ENCODE measurements around the gene NUDCD3. TPM values are rescaled to one million over a fixed set of nuclear protein-coding genes. Genes with fewer than 3 reads are reported as not detected.

Gene NUDCD3
- 114 and 151 TPM in 2 replicates for total RNA-seq

GRCh38 chr7:44490351-44491200 lies at the start of gene NUDCD3:
TSS of gene NUDCD3 (minus strand) at chr7:44490658. CDS start at chr7:44490600, 58 bp downstream.
- peak; percentile 40 for DNase-seq (ENCODE audit: low read depth, low spot score)

GRCh38 chr7:44539669-44540506 lies 49.4 kb upstream of the NUDCD3 start:
- no peak for DNase-seq (ENCODE audit: low read depth, low spot score)

DNA sequence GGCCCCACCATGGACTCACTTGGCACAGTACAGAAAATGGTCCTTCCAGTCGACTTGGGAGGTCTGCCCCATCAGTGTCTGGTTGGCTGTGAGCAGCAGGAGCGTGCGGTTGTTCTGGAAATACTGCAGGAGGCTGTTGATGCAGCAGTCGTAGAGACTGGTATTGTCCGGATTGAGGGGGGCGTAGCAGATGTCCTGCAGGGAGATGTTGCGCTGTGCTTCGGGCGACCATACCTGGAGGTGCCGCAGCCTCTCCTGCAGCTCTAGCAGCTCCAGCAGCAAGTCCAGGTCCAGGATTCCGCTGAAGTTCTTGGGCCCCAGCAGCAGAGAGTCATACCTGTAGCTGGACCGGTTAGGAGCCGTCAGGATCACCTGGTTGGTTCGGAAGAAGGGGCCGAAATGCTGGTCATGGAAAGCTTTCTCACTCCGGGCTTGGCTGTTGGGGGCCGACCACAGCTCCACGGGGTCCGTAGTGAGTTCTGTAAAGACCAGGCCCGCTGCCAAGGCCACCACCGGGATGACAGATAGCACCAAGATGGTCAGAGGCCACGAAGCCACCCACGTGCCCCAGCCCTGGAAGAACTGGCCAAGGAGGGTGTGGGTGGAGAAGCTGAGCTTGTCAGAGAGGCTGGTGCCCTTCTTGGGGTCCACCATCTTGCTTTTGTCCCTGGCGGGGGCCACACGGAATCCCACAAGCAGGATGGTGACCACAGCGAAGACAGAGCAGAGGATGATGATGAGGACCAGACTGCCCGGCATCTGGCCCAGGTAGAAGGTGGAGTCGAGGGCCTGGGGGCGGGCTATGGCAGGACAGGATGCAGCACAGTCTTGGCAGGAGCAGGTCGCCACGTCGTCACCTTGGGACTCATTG lies 48.6 kb upstream of the NUDCD3 start:
- DNase-seq (ENCODE audit: low read depth, low spot score), result no peak

GRCh38 chr7:44538093-44538797 lies 47.8 kb upstream of the NUDCD3 start:
- DNase-seq (ENCODE audit: low read depth, low spot score), result no peak

DNA sequence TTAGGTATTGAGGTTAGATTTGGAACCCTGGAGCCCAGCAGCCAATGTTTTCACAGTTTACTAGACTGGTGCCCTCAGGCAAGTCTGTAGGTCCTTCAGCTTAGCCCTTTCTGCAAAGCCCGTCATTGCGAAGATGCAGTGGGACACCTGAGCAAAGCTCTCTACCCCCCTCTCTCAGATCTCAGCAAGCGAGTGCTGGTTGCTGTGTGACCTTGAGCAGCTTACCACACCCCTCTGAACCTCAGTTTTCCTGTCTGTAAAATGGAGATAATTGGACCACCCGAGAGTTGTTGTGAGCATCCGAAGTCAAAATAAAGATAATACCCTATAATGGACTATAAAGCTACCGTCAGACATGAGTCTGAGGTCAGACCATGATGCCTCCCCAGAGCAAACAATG lies 47.0 kb upstream of the NUDCD3 start:
- no peak for DNase-seq (ENCODE audit: low read depth, low spot score)

GRCh38 chr7:44536090-44536489 lies 45.6 kb upstream of the NUDCD3 start:
- no peak for DNase-seq (ENCODE audit: low read depth, low spot score)

- DNase-seq (ENCODE audit: low read depth, low spot score), result no peak
Observed at GRCh38 chr7:44535348-44536064, 45.0 kb upstream of the NUDCD3 start.

DNA sequence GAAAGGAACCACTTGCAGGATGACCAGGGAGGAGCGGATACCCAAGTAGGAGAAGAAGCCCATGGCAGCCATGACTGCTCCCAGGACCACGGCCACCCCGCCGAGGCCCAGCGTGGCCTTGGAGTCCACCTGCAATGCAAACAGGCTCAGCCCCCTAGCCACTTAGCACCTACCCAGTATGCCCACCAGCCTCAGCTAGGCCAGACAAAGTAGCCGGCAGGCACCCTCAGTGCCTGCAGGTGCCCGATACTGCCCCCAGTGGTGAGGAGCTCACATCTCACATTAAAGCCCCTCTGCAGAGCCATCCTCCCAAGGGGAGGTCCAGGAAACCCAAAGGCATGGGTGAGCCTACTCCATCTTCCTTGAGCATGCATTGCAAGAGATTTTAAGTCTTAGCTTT lies 44.0 kb upstream of the NUDCD3 start:
- DNase-seq (ENCODE audit: low read depth, low spot score), result no peak

- no peak for DNase-seq (ENCODE audit: low read depth, low spot score)
Observed at GRCh38 chr7:44534087-44534486, 43.6 kb upstream of the NUDCD3 start.

- no peak for DNase-seq (ENCODE audit: low read depth, low spot score)
Observed at GRCh38 chr7:44533301-44534055, 43.0 kb upstream of the NUDCD3 start.

GRCh38 chr7:44531421-44532380 lies 41.2 kb upstream of the NUDCD3 start:
- no peak for DNase-seq (ENCODE audit: low read depth, low spot score)

DNA sequence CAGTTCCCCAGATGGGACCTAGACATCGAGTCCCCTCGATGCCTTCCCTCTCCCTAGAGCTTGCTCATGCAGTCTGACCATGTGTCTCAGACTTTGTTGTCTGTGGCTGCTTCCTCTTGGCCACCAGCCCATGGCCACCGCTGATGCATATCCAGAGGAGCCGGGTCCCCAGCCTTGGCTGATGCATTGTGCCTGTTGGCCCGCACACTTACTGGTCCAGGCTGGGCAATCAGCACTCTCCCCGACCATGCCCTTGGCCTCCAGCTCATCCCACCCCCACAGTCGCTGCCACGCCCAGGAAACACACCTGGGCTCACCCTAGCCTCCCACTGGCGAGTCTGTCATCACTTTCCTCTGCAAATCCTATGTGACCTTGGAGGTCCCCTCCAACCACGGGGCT lies 40.5 kb upstream of the NUDCD3 start:
- no peak for DNase-seq (ENCODE audit: low read depth, low spot score)

GRCh38 chr7:44524811-44525388 lies 34.4 kb upstream of the NUDCD3 start:
- no peak for DNase-seq (ENCODE audit: low read depth, low spot score)

DNA sequence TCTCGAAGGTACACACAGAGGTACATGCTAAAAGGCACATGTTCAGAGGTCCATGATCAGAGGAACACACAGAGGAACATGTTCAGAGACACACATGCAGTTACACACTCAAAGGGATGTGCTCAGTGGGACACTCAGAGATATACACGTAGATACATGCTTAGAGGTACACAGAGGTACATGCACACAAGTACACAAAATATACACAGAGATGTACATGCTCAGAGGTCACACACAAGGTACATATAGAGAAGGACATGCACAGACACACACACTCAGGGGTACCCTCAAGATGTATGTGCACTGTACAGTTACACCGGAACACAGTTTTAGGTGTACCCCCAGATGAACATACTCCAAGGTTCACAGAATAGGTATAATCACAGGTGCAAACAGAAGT lies 31.9 kb upstream of the NUDCD3 start:
- no peak for DNase-seq (ENCODE audit: low read depth, low spot score)

DNA sequence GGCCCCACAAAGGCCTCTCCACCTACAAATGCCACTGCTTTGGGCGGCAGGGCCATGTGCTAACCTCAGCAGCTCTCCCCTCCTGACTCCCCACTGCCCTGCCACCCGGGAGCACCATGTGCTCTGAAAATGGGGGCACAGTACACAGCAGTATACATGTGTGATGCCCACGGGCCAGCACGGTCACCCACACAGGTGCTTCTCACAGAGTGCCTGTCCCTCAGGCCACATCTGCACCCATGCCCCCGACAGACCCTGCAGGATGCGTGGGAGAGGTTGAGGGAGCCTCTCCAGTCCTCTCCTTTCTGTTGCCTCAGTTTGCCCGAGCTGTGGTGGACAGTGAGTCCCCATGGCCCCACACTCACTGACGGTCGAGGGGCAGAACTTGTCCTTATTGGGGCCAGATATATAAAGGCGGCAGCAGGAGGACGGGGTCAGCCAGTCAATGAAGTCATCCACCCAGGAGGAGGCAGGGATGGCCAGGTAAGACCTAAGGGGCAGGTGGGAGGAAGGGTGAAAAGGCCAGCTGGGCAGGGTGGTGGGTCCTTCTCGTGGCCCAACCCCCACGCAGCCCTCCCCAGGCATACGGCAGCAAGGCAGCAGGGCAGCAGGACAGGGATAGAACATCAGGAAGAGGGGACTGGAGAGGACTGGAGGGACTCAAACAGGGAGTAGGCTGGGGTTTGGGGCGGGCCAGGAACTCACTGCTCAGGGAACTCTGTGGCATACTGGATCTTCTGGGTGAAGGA lies 31.1 kb upstream of the NUDCD3 start:
- no peak for DNase-seq (ENCODE audit: low read depth, low spot score)

DNA sequence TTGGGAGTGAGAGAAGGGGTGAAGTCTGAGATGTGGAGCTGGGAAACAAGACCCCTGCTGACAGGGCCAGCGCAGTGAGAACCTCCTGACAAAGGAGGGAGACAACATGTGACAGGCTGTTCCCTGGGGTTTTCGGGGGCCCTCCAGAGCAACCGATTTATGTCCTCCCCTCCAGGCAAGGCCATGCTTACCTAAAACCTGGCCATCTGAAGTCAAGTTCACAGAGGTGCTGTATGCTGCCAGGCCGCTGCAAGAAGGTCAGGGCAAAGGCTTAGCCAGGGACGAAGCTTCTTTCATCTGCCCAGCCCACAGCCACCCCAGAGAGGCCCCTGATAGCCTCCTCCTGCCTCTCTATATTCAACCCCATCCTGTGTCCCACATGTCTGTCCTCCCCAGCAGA lies 30.1 kb upstream of the NUDCD3 start:
- no peak for DNase-seq (ENCODE audit: low read depth, low spot score)

GRCh38 chr7:44519546-44519945 lies 29.1 kb upstream of the NUDCD3 start:
- DNase-seq (ENCODE audit: low read depth, low spot score), result no peak
